ENCODE results near the gene RIOX2. TPM values are rescaled to one million over a fixed set of nuclear protein-coding genes. Genes with fewer than 3 reads are reported as not detected.
"Not testable (repeated sequence)": the region's sequence is repeated elsewhere in the genome, so short reads cannot be mapped to it uniquely, and the experiment has no call there.

Gene RIOX2
- total RNA-seq, 1 donor from 2014 or later = 9.5 TPM

- peak; percentile 84 for ATAC-seq (ENCODE audit: poor library complexity)
- intact Hi-C loops (cut with DNase I) = loop anchor here (10.0 kb wide), 1 partner anchor 108 kb away; the partner anchor contains the start of gene CRYBG3
- DNase-seq = peak; percentile 50
These were observed 39.8 kb downstream of the RIOX2 start for GRCh38 chr3:97932387-97932801.

GRCh38 chr3:97931218-97931617 lies 41.0 kb downstream of the RIOX2 start:
- DNase-seq (no peak), ATAC-seq (ENCODE audit: poor library complexity) (no peak)
- intact Hi-C loops (cut with DNase I) = loop anchor here (10.0 kb wide), 1 partner anchor 106 kb away; the partner anchor contains the start of gene CRYBG3

GRCh38 chr3:97930018-97930417 lies 42.2 kb downstream of the RIOX2 start:
- intact Hi-C loops (cut with DNase I) = loop anchor here (10.0 kb wide), 1 partner anchor 105 kb away; the partner anchor contains the start of gene CRYBG3
- ATAC-seq (ENCODE audit: poor library complexity) (peak; percentile 64), DNase-seq (peak; percentile 40)

GRCh38 chr3:97928986-97929385 lies 43.2 kb downstream of the RIOX2 start:
- ATAC-seq (ENCODE audit: poor library complexity) = no peak
- intact Hi-C loops (cut with DNase I) = no loop called here
- DNase-seq = no peak

GRCh38 chr3:97927704-97928103 lies 44.5 kb downstream of the RIOX2 start:
- DNase-seq = no peak
- intact Hi-C loops (cut with DNase I) = no loop called here
- ATAC-seq (ENCODE audit: poor library complexity) = no peak

GRCh38 chr3:97917813-97918536 lies 54.3 kb downstream of the RIOX2 start:
- intact Hi-C loops (cut with DNase I) = no loop called here
- ATAC-seq (ENCODE audit: poor library complexity) (peak; percentile 66), DNase-seq (no peak)

- DNase-seq = no peak
- intact Hi-C loops (cut with DNase I) = no loop called here
- ATAC-seq (ENCODE audit: poor library complexity) = peak; percentile 52
These were observed 55.7 kb downstream of the RIOX2 start for GRCh38 chr3:97916576-97916975.

GRCh38 chr3:97914388-97914787 lies 57.8 kb downstream of the RIOX2 start:
- ATAC-seq (ENCODE audit: poor library complexity) = no peak
- intact Hi-C loops (cut with DNase I) = no loop called here
- no peak for DNase-seq

- no peak for DNase-seq
- ATAC-seq (ENCODE audit: poor library complexity) = no peak
- intact Hi-C loops (cut with DNase I) = no loop called here
These were observed 60.8 kb downstream of the RIOX2 start for GRCh38 chr3:97911459-97911858.

GRCh38 chr3:97910931-97911351 lies 61.3 kb downstream of the RIOX2 start:
- ATAC-seq (ENCODE audit: poor library complexity) (peak; percentile 89), DNase-seq (peak; percentile 41)
- intact Hi-C loops (cut with DNase I) = no loop called here

GRCh38 chr3:97910236-97910831 lies 61.9 kb downstream of the RIOX2 start:
- ATAC-seq (ENCODE audit: poor library complexity); intact Hi-C loops (cut with DNase I): not testable (repeated sequence)
- peak; percentile 42 for DNase-seq

GRCh38 chr3:97909830-97910229 lies 62.4 kb downstream of the RIOX2 start:
- ATAC-seq (ENCODE audit: poor library complexity); intact Hi-C loops (cut with DNase I); DNase-seq: not testable (repeated sequence)

GRCh38 chr3:97901313-97902248 lies 70.7 kb downstream of the RIOX2 start:
- ATAC-seq (ENCODE audit: poor library complexity) (peak; percentile 84), DNase-seq (no peak)
- intact Hi-C loops (cut with DNase I) = no loop called here

- intact Hi-C loops (cut with DNase I) = no loop called here
- ATAC-seq (ENCODE audit: poor library complexity) (no peak), DNase-seq (no peak)
These were observed 72.9 kb downstream of the RIOX2 start for GRCh38 chr3:97899331-97899730.

- ATAC-seq (ENCODE audit: poor library complexity) = no peak
- no peak for DNase-seq
- intact Hi-C loops (cut with DNase I) = no loop called here
These were observed 75.7 kb downstream of the RIOX2 start for GRCh38 chr3:97896547-97896946.

GRCh38 chr3:97896129-97896528 lies 76.1 kb downstream of the RIOX2 start:
- intact Hi-C loops (cut with DNase I) = no loop called here
- no peak for DNase-seq
- no peak for ATAC-seq (ENCODE audit: poor library complexity)

GRCh38 chr3:97895216-97895615 lies 77.0 kb downstream of the RIOX2 start:
- DNase-seq = no peak
- no peak for ATAC-seq (ENCODE audit: poor library complexity)
- intact Hi-C loops (cut with DNase I) = no loop called here

- no peak for DNase-seq
- no peak for ATAC-seq (ENCODE audit: poor library complexity)
- intact Hi-C loops (cut with DNase I) = no loop called here
These were observed 79.4 kb downstream of the RIOX2 start for GRCh38 chr3:97892852-97893251.

Measured in Right ventricle myocardium superior (tissue), 1 donor.